Ramos (cell line): ENCODE measurements around the gene SERHL2.

Experiments used
- in situ Hi-C: fragments of 300-500 bp; cut with MboI; formaldehyde crosslinking; loops from one replicate; pipeline ENCODE4 v1.14.3; 2022; ENCODE audit warnings: low sequenced_read_pairs; ENCODE audit not compliant: unreplicated experiment

The SERHL2 gene

GRCh38 chr22:42622061-42622710 lies 68.4 kb downstream of the SERHL2 start:
- in situ Hi-C loops: no loop called here

- in situ Hi-C loops: no loop called here
Observed at GRCh38 chr22:42623301-42623751, 69.6 kb downstream of the SERHL2 start.
